CD4-positive, alpha-beta T cell treated with Interleukin-15 for 4 hours (primary cell): ENCODE data around the gene THAP7.
"Not testable (repeated sequence)": the region's sequence is repeated elsewhere in the genome, so short reads cannot be mapped to it uniquely, and the experiment has no call there.

Experiments used
- DNase-seq: peaks from one replicate; pipeline ENCODE4 v3.0.0-alpha.2; 2020; ENCODE audit warnings: low spot score

Gene THAP7

DNA sequence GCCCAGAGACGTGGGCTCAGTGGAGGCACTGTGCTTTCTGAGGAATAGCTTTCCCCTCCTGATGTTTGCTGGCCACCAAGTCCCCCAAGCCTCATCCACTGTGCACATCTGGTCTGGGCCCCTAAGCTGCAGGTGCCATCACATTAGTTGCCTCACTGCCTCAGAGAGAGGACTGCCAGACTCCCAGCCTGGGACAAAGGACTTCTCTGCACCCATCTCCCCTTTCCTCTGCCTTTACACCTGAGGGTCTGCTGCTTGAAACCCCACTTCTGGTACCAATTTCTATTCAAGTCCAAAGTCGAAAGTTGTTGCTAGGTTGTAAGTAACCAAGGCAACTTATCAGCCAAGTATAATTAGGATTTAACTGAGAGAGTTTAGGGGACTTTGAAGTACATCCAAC, 23.5 kb downstream of the THAP7 start:
- DNase-seq = no peak

DNA sequence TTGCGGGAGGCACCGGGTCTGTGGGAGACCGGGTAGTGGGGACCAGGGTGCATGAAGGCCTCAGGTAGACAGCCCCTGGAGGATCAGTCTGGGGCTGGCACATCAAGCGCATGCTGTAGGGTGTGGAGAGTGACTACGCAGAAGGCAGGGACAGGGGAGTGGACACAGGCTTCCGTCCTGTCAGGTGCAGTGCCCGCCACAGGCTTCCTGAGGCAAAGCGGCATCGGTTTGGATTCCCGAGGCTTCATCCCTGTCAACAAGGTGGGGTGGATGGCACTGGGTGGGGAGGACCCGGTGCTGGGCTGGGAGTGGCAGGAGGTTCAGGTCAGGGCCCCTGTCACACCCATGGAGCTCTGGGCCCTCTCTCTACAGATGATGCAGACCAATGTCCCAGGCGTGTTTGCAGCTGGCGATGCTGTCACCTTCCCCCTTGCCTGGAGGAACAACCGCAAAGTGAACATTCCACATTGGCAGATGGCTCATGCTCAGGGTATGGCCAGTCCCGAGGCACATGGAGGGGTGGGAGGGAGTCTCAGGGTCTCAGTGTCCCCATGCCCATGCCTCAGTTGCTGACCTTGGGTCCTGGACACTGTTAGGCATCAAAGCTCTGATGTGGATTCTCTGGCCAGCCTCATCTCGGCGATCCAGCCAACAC, 24.3 kb downstream of the THAP7 start:
- DNase-seq = no peak

DNA sequence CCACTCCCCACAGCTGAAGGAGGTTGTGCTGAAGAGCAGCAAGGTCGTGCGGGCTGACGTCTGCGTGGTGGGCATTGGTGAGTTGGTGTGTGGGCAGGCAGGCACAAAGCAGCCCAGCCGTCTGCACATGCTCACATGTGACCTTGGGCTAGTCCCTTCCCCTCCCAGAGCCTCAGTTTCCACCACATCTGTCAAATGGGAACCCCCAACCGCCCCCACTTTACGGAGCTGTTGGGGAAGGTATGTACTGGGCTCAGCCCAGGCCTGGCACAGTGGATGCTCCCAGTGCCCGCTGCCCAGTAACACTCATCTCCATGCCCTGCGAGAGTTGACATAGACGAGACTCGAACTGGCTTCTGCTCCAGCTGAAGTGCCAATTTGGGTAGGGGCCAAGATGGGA, 24.9 kb downstream of the THAP7 start:
- no peak for DNase-seq

DNA sequence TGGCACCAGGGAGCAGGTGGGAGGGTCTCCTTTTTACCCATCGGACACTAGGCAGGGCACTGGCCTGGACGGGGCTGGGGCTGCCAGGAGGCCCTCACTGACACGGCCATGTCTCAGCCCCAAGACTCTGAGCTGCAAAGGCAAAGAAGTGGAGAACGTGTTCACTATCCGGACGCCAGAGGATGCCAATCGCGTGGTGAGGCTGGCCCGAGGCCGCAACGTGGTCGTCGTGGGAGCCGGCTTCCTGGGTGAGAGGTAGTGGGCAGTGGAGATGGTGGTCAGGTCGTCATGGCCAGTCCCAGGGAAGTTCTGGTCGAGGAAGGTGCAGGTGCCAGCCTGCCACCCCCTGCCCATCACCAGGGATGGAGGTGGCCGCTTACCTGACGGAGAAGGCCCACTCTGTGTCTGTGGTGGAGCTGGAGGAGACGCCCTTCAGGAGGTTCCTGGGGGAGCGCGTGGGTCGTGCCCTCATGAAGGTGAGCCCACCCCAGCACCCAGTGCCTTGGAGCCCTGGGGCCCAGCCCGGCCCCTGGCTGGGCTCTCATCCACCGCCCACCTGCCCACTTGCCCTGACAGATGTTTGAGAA, 25.5 kb downstream of the THAP7 start:
- no peak for DNase-seq

DNA sequence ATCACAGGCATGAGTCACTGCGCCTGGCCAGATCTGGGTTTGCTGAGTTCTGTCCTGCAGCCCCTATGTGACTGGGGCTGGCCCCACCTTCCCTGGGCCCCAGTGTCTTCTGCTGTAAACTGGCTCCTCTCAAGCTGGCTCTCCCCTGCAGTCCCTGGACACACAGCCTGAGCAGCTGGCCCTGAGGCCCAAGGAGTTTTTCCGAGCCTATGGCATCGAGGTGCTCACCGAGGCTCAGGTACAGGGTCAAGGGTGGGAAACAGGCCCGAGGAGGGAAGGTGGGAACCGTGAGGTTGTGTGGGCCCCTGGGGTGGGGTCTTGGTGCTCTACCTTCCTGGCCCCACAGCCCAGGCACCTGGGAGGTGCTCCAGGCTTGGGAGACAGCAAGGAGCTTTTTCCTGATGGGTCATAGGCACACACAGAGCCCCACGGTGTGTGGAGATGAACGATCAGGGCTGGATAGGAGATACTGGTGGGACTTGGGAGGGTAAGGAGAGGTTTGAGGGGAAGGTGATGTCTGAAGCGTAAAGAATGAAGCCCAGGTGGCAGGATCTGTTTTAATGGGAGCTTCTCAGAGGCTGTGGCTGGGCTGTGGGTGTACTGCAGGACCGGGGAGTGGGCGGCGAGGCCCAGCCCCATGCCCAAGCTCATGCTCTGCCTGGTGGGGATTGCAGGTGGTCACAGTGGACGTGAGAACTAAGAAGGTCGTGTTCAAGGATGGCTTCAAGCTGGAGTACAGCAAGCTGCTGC, 26.2 kb downstream of the THAP7 start:
- DNase-seq = no peak

DNA sequence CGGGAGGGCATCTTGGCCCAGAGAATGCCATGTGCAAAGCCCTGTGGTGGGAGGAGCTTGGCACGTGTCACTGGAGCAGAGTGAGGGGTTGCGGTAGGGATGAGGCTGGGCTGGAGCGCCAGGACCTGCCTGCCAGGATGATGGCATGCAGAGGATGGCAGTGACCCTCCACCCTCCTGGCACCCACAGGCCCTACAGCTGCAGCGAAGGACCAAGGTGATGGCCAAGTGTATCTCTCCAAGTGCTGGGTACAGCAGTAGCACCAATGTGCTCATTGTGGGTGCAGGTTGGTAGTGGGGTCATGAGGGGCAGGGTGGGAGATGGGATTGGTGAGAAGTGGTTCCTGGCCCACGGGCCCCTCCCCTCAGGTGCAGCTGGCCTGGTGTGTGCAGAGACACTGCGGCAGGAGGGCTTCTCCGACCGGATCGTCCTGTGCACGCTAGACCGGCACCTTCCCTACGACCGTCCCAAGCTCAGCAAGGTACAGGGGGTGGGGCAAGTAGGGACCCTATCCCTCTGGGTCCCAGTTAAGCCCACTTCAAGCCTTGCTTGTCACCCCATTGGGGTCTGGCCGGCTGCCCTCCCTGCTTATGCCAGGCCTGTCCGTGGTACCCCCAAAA, 27.5 kb downstream of the THAP7 start:
- no peak for DNase-seq

DNA sequence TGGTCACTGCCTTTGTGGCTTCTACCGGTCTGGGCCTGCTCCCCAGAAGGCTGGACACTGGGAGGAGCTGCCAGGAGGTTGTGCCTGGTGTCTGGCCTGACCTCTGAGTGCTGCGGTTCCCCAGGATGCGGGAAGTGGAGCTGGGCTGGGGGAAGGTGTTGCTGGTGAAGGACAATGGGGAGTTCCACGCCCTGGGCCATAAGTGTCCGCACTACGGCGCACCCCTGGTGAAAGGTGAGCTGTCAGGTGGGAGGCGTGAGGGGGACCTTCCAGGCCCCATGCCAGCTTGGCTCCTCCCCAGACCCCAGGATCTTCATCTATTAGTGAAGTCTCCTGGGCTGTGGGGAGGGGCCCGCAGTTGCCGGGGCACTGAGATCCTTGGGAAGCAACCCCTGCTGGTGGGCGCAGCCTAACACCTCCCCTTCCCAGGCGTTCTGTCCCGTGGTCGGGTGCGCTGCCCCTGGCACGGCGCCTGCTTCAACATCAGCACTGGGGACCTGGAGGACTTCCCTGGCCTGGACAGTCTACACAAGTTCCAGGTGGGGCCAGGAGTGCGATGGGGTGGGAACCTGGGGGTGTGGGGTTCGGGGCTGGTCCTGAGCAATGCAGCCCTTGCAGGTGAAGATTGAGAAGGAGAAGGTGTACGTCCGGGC, 28.2 kb downstream of the THAP7 start:
- no peak for DNase-seq

DNA sequence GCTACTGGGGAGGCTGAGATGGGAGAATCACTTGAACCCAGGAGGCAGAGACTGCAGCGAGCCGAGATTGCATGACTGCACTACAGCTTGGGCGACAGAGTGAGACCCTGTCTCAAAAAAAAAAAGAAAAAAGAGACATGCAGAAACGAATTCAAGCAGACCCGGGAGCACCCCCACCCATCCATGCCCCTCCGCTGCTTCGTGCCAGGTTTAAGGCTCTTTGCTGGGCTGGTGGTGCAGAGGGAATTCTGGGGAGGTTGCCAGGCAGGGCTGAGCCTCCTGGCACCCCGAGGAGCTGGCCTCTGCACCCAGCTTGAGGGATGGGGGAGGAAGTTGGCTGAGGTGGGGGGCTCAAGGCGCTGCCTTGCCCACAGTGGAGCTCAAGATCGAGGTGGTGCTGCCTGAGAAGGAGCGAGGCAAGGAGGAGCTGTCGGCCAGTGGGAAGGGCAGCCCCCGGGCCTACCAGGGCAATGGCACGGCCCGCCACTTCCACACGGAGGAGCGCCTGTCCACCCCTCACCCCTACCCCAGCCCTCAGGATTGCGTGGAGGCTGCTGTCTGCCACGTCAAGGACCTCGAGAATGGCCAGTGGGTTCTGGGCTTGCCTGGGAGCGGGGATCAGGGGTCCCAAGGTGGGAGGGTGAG, 28.9 kb downstream of the THAP7 start:
- no peak for DNase-seq

DNA sequence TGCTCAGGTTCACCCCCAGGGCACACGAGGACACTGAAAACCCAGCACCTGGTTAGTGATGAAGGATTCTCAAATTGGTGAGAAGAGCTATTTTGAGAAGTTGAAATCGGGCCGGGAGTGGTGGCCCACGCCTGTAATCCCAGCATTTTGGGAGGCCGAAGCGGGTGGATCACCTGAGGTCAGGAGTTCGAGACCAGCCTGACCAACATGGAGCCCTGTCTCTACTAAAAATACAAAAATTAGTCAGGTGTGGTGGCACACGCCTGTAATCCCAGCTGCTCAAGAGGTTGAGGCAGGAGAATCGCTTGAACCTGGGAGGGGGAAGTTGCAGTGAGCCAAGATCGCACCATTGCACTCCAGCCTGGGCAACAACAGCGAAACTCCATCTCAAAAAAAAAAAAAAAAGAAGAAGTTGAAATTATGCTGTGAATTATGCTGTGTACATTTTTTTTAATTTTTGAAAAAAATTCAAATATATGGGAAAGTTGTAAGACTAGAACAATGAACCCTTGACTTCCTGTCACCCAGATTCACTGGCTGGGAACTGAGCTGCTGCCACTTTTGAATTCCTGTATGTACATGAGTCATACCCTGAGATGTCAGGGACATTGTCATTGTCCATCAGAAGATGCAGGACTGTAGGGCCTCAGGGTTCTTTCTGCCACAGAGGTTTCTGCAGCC, 29.8 kb downstream of the THAP7 start:
- DNase-seq = not testable (repeated sequence)

DNA sequence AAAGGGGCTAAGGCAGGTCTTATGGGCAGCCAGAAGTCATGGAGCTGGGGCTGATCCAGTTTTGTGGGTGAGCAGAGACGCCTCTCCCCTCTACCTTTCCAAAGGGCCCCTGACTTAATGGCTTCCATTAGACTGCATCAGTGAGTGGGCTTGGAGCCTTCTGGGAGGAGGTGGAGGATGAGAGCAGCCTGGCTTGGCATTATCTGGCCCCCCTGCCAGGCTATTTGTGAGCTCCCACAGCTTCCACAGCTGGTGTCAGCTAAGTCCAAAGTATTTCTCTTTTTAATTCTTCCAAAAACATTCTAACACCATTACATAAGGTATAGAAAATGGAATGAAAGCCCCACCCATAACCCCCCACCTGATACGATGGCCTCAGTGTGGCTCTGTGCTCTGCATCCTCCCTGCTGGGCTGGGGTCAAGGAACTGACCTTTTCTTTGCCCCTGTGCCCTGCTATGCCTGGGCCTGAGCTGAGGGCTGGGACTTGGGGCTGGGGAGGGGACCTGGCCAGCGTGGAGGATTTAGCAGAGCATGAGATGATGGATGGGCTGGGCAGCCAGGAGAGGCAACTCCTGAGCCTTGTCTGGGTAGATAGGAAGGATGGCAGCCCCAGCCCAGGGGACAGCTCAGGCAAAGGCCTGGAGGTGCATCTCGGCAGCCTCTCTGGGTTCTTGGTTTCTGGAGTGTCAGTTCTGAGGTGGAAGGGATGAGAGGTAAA, 30.8 kb downstream of the THAP7 start:
- DNase-seq = no peak

DNA sequence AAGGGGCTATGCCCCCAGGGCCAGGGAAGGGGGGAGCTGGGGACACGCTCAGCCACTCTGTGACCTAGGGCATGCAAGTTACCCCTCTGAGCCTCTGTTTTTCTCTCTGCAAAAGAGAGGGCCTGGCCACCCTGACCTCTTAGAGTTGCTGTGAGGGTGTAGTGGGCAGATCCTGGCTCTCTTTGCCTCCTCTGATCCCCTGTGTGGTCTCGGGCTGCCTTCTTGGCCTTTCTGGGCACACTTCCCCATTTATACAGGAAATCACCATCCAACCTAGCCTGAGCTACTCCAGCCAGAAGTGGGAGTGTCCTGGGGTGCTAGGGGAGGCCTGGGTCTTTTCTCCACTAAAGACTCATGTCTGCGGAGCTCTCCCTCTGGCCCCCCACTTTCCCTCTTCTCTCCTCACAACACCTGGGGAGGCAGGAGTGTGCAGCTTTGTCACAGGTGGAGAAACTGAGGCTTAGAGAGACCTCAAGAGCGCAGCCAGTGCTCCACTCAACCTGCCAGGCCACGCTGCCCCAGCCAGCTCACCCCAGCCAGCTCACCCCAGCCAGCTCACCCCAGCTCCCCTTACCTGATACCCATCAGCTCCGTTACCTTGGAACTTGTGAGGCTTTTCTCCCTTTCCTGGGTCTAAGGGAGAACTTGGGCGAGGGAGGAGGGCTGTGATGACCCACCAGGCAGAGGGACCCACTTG, 33.5 kb downstream of the THAP7 start:
- no peak for DNase-seq

DNA sequence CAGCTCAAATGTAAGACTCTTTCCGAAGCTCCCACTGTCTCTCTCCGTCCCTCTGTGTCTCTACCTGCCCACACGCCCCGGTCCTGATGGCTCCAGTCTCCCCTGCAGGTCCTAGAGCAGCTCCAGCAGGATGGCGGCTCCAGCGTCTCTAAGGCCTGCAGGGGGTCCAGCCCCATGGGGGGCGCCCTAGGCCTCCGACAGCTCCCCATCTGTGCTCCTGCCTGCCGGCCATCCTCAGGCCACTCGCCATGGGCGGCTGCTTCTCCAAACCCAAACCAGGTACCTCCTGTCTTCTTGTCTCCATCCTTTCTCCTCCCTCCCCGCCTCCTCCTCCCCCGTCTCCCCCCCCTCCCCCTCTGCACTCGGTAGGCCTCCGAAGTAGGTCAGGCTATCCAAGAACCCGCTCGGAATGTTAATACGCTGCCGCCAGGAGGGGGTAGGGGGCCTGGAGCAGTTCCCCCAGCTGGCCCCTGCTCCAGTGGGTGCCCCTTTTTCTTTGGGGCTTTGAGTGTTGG, 34.2 kb downstream of the THAP7 start:
- no peak for DNase-seq

DNA sequence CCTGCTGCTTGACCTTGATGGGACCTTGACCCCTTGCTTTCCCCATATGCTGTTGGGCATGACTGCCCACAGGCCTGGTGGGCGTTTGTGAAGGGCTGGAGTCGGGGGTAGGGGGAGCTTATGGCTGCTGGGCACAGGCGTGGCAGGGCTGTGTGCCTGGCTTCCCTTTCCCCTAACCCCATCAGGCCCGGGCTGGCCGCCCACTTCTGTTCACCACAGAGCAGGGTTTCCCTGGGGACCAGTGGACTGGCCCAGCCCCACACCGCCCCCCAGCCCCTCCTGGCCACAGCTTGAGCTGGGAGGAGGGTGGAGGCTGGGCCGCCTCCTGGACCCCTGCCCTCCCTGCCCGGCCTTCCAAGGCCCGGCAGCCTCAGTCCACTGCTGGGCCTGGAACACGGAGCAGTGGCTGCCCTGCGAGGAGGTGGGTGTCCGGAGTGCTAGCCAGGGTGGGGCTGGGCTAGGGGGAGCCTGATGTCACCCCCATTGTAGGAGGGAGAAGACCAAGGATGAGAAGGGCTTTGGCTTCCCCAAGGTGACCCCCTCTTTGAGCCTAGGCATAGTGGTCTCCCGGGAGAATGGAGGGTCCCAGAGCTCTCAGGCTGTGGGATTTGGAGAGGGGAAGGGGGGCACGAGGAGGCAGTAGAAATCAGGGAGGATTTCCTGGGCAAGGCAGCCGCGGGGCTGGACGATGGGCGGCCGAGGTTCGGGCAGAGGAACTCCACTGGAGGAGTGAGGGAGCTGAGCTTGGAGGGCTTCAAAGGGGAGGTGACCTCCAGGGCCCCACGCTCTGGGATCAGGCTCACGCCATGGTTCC, 34.8 kb downstream of the THAP7 start, which contains the start of gene AIFM3:
AIFM3 (plus strand) TSS at position 373 of the 814 bp plus-strand sequence. CDS start 690 bp downstream, outside the sequence.
- DNase-seq = no peak

DNA sequence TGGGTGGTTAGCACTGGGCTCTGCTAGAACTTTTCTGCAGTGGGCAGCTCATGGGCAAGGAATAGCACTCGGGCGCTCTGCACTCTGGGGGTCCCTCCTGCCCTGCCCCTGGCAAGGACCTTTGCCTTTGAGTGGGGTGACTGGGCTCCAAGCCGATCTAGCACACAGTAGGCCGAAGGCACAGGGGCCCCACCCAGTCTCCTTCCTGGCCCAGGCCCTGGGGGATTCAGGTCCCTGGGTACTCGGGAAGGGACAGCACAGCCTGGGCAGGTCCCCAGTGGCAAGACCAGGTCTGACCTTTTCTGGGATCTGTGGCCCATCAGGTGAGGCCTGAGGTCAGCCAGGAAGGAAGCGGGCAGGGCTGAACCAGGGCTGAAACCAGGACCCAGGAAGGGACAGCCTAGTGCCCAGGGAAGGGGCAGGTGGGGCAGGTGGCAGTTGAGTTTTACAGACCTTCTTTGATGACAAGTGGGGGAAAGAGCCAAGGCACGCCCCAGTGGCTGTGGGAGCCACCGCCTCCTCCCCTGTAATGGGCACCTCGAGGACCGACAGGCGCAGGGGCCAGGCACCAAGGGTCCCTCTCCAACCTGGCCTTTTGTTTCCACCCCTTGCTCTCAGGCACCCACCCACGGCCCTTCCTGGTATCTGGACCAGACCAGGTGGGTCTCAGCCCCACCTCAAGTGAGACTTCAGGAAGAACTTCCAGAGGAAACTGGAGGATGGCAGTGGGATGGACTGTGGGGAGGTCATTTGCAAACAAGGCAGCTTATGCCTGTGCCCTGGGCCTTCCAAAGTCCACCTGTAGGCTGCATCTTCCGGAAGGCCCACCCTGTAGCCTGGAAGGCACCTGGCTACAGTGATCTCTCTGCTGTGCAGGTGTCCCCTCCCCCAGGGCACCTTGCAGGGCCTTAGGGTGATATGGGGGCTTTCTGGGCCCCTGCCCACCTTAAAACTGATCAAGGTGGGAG, 35.7 kb downstream of the THAP7 start:
- no peak for DNase-seq

DNA sequence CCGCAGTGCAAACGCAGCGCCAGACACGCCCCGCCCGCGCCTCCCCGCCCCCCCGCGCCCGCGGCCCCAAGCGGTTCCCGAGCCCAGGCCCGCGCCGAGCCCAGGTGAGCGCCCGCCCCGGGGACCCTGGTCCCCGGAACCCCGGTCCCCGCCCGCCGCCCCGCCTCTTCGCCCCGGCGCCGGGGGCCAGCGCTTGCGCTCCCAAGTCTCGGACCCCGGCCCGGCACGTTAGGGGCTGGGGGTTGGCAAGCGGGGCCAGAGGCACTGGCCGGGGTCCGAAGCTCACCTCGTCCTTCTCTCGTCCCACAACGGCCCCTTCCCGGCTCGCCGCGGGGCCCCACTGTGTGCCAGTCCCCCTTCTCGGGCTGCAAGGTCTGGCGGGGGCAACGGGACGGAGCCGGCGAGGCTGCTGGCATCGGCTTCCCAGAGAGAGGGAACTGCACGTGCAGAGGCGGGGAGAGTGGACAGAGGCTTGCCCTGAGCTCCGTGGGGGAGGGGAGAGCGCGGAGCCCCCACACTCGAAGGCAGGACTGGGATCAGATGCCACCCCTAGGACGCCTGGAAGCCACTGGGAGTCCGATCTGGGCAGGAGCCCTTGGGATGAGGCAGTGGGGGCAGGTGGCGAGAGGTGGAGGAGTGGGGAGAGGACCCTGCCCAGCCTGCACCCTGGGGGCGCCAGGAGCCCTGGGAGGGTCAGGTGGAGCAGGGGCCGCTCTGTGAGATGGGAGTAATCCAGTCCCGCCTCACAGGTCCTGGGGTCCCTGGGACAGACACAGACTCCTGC, 36.6 kb downstream of the THAP7 start:
- no peak for DNase-seq

DNA sequence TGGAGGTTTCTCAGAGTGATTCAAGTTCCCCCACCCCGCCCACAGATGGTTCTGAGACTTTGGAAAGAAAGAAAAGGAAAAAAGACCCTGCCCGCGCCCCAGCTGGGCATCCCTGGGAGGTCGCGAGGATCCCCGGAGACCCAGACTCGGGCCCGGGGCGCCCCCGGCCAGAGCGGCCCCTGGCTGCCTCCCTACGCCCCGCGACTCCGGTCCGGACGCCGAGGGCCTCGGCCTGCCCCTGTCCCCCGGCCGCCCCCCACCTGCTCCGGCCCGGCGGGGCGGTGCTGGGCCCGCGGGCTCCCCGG, 37.2 kb downstream of the THAP7 start:
- DNase-seq = no peak
